ENCODE measurements around the gene ZBTB34.

DNA sequence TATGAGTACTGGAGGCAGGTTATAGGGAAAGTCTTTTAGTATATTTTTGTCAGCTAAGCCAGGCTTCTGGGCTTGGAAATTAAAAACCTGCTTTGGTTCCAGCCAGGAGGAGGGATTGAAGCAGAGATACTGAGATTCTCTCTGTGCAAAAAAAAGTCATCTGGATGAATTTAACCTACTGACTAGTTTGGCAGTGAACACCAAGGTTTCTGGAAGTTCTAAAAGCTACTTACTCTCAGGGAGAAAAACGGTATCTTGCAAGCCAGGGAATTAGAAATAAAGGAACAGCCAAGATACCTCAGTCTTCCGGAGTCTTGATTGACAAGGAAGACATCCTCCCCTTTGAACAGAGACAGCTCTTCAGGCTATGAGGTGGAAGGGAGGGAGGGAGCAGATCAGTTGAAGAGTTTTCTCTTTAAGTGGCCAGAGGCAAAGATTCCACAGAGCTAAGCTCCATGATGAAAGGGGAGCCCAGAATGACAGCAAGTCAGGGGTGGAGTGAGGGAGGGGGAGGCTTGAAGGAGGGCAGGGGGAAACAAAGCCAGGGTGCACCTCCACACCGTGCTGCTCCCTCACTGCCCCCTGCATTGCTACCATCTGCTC lies 8.3 kb upstream of the ZBTB34 start:
- TF ChIP-seq, protein P1, sequence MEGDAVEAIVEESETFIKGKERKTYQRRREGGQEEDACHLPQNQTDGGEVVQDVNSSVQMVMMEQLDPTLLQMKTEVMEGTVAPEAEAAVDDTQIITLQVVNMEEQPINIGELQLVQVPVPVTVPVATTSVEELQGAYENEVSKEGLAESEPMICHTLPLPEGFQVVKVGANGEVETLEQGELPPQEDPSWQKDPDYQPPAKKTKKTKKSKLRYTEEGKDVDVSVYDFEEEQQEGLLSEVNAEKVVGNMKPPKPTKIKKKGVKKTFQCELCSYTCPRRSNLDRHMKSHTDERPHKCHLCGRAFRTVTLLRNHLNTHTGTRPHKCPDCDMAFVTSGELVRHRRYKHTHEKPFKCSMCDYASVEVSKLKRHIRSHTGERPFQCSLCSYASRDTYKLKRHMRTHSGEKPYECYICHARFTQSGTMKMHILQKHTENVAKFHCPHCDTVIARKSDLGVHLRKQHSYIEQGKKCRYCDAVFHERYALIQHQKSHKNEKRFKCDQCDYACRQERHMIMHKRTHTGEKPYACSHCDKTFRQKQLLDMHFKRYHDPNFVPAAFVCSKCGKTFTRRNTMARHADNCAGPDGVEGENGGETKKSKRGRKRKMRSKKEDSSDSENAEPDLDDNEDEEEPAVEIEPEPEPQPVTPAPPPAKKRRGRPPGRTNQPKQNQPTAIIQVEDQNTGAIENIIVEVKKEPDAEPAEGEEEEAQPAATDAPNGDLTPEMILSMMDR (IDR thresholded peaks at IDR 0.05), result no peak
- TF ChIP-seq POLR2A (IDR thresholded peaks at IDR 0.05) (no peak), POLR2AphosphoS5 (IDR thresholded peaks at IDR 0.05) (no peak)
